Ectodermal cell (in vitro differentiated cells): ENCODE measurements around the gene STX8.

Source experiments
- H3K27ac ChIP-seq: 2 replicates; pipeline ENCODE4 v1.7.0; 2013; ENCODE audit warnings: mild to moderate bottlenecking, low read depth, low read length; ENCODE audit not compliant: insufficient read depth, poor library complexity, severe bottlenecking
- H3K27me3 ChIP-seq: 2 replicates; pipeline ENCODE4 v1.7.0; 2013; ENCODE audit warnings: mild to moderate bottlenecking, low read length; ENCODE audit not compliant: insufficient read depth, control insufficient read depth, poor library complexity, severe bottlenecking
- H3K36me3 ChIP-seq: one replicate; pipeline ENCODE4 v1.7.0; 2013; ENCODE audit warnings: low read length; ENCODE audit not compliant: control insufficient read depth, insufficient read depth
- H3K4me1 ChIP-seq: one replicate; pipeline ENCODE4 v1.7.0; 2013; ENCODE audit warnings: low read length; ENCODE audit not compliant: control insufficient read depth, insufficient read depth
- H3K4me3 ChIP-seq: 2 replicates; pipeline ENCODE4 v1.7.0; 2013; ENCODE audit warnings: low read depth, low read length, control low read depth; ENCODE audit not compliant: insufficient read depth
- H3K9me3 ChIP-seq: 2 replicates; pipeline ENCODE4 v1.7.0; 2013; ENCODE audit warnings: mild to moderate bottlenecking, low read length, moderate library complexity; ENCODE audit not compliant: control insufficient read depth
- WGBS, 2 experiments: methylation state at CpG; one replicate each; pipeline ENCODE4 v1.1.7; 2013; ENCODE audit warnings: missing lambda C conversion rate in 2 of 2; 5-methylcytosine and 5-hydroxymethylcytosine counted together

The STX8 gene

DNA sequence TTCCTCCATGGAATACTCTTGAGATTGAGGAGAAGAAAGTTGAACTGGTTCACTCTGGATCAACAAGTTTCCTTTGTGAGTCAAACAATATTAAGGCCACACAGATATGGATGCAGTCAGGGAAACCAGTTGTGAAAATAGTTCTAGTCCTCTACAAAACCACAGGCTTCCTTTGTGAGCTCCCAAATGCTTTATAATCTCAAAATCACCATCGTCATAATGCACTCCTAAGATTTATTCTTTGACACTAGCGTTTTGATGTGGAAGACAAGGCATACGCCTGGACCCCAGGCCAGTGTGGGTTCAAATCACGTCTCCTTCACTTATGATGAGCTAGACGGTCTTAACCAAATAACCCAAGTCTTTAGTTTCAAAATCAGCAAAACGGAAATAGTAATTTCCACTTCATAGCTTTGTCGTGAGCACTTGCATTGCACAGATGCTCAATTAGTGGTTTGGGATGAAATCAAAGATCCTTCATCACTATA, 142.6 kb downstream of the STX8 start:
- no peaks in the 10 kb centered on the region for H3K4me1 ChIP-seq
- H3K27ac ChIP-seq, result no peak overlapping the region
- H3K9me3 ChIP-seq, result no peaks in the 10 kb centered on the region
- no peaks in the 10 kb centered on the region for H3K36me3 ChIP-seq
- no peak overlapping the region for H3K4me3 ChIP-seq
- WGBS, 2 experiments, result 92 to 93% methylated on average over 7 of the region's 7 CpGs
- H3K27me3 ChIP-seq, result no peaks in the 10 kb centered on the region

GRCh38 chr17:9432134-9432885, 143.3 kb downstream of the STX8 start:
- WGBS, 2 experiments, result 93 to 94% methylated on average over 4 to 6 of the region's 6 CpGs
- Histone ChIP-seq H3K4me3 (no peak overlapping the region), H3K27ac (no peak overlapping the region)

GRCh38 chr17:9431620-9432019, 144.0 kb downstream of the STX8 start:
- H3K9me3 ChIP-seq, result no peaks in the 10 kb centered on the region
- no peaks in the 10 kb centered on the region for H3K4me1 ChIP-seq
- H3K4me3 ChIP-seq, result no peak overlapping the region
- no peaks in the 10 kb centered on the region for H3K27me3 ChIP-seq
- no peaks in the 10 kb centered on the region for H3K36me3 ChIP-seq
- 87 to 90% methylated on average over 2 of the region's 2 CpGs for WGBS, 2 experiments
- no peak overlapping the region for H3K27ac ChIP-seq

More at GRCh38 chr17:9432134-9432885, 143.3 kb downstream of the STX8 start:
- Histone ChIP-seq H3K9me3 (no peaks in the 10 kb centered on the region), H3K36me3 (no peaks in the 10 kb centered on the region), H3K4me1 (no peaks in the 10 kb centered on the region), H3K27me3 (no peaks in the 10 kb centered on the region)

DNA sequence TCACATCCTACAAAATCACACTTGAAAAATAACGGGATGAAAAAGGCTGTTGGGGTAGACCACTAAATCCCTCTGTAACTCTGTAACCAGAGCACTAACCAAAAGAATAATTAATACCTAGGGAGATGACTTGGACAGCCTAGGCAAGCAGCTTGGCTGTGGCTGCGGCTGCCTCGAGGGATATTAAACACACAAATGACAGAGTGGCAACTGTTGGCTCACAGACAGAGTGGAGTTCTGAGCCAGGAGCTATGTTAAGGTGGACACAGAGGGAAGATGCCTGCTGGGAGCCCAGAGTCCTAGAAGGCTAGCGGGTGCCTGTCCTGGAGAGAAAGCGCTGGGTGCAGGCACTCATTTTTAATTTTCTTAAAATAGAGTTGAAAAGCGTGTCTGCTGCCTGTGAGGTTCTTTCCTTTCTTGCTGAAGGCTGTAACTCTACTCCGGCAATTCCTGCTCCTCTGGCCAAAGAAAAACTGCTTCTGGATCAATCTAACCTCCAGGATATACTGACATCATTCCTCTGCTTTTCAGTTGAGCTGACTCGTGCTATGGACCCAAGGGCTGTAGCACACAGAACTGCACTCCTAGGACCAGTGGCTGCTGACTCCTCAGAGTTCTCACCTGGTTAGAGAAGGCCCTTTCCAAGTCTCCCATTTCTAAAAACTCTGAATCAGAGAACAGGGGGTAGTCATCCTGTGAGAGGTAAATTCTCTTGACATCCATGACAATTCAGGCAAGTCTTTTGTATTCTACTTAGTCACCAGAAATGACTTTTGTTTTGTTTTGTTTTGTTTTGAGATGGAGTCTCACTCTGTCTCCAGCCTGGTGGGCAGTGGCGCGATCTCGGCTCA, 147.9 kb downstream of the STX8 start:
- H3K4me1 ChIP-seq, result peaks cover 10% of the 10 kb centered on the region
- no peaks in the 10 kb centered on the region for H3K27me3 ChIP-seq
- no peak overlapping the region for H3K4me3 ChIP-seq
- H3K27ac ChIP-seq, result no peak overlapping the region
- H3K36me3 ChIP-seq, result no peaks in the 10 kb centered on the region
- 93% methylated on average over 8 to 11 of the region's 11 CpGs for WGBS, 2 experiments
- H3K9me3 ChIP-seq, result no peaks in the 10 kb centered on the region

DNA sequence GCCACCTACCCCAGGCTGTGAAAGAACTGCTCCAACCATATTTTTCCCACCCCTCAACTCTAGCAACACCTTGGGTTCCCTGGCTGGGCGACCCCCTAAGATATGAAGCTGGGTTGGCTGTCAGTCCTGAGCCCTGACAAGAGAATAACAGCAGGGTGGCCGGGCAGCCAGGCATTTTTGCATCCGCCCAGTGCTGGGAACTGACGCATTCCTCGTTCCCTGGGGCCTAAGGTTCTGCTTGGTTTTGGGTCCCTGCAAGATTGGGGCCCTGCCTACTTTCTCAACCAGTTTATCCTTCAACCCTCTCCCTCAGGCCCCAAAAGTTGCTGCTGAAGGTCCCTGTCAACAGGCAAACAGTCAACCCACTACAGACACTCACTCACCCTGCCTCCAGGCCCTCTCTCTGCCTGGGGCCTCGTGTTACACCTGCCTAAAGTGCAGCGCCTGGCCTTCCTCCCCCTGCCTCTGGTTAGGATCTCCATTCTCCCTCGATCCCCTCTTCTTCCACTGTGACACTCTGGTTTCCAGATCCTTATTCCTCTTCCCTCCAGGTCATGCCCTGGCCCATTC, 151.5 kb downstream of the STX8 start:
- no peaks in the 10 kb centered on the region for H3K9me3 ChIP-seq
- no peak overlapping the region for H3K4me3 ChIP-seq
- no peaks in the 10 kb centered on the region for H3K27me3 ChIP-seq
- H3K27ac ChIP-seq, result no peak overlapping the region
- WGBS, 2 experiments, result 41 to 44% methylated on average over 8 of the region's 8 CpGs
- no peaks in the 10 kb centered on the region for H3K36me3 ChIP-seq
- H3K4me1 ChIP-seq, result peaks cover 10% of the 10 kb centered on the region

GRCh38 chr17:9421525-9421924, 154.1 kb downstream of the STX8 start:
- Histone ChIP-seq H3K9me3 (no peaks in the 10 kb centered on the region), H3K4me1 (peaks cover 10% of the 10 kb centered on the region), H3K27me3 (no peaks in the 10 kb centered on the region), H3K4me3 (no peak overlapping the region), H3K36me3 (no peaks in the 10 kb centered on the region), H3K27ac (no peak overlapping the region)
- 89 to 95% methylated on average over 4 of the region's 4 CpGs for WGBS, 2 experiments

DNA sequence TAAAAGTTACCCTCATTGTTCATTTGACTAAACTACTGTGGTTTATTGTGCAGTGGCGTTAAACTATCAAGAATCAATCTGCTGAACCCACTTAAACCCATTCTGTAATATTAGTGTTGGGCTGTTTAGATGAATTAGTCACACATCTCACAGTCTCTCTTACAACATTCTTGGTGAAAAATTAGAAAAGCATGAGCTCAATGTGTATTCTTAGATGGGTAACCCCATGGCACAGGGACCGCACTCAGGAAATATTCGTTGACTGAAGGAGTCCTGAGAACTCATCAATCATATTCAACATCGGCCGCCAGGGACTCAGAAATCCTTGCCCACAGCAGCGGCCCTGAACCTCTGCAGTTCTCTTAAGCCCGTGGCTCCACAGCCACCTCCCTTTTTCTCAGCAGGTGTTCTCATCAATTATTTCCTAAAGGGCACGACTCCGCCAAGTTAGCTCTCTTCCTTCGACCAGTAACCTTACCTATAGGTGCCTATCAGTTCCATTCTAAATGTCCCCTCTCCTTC, 155.6 kb downstream of the STX8 start:
- Histone ChIP-seq H3K27ac (no peak overlapping the region), H3K4me1 (peaks cover 10% of the 10 kb centered on the region), H3K9me3 (no peaks in the 10 kb centered on the region), H3K4me3 (no peak overlapping the region), H3K36me3 (no peaks in the 10 kb centered on the region), H3K27me3 (no peaks in the 10 kb centered on the region)
- whole genome bisulfite sequencing, 2 experiments, result 87 to 89% methylated on average over 9 of the region's 10 CpGs

DNA sequence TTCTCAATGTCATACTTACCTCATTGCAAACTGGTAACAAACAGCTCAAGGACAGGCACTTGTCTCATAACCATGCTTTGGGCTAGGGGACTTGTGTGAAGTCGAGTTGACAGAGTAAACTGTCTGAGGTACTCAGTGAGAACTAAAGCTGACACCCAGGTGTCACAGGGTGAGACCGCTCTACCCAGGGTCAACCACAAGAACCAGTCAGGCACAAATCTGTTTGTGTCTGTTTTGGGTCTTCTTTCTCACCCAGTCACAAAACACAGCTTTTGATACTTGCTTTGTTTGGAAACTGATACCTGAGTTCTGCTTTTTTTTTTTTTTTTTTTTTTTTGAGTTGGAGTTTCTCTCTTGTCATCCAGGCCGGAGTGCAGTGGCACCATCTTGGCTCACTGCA, 161.1 kb downstream of the STX8 start:
- no peaks in the 10 kb centered on the region for H3K9me3 ChIP-seq
- no peak overlapping the region for H3K27ac ChIP-seq
- H3K27me3 ChIP-seq, result no peaks in the 10 kb centered on the region
- H3K4me1 ChIP-seq, result no peaks in the 10 kb centered on the region
- H3K4me3 ChIP-seq, result no peak overlapping the region
- WGBS, 2 experiments, result 94 to 97% methylated on average over 2 of the region's 3 CpGs
- H3K36me3 ChIP-seq, result no peaks in the 10 kb centered on the region

- Histone ChIP-seq H3K36me3 (no peaks in the 10 kb centered on the region), H3K9me3 (no peaks in the 10 kb centered on the region), H3K27me3 (no peaks in the 10 kb centered on the region), H3K4me3 (no peak overlapping the region), H3K4me1 (no peaks in the 10 kb centered on the region), H3K27ac (no peak overlapping the region)
- 100% methylated on average over 2 of the region's 2 CpGs; no CpG with 5 or more reads in 1 of the 2 experiments for WGBS, 2 experiments
Measured at GRCh38 chr17:9410737-9411136, 164.9 kb downstream of the STX8 start.

GRCh38 chr17:9410301-9410700, 165.3 kb downstream of the STX8 start:
- no peak overlapping the region for H3K4me3 ChIP-seq
- WGBS, 2 experiments, result 96 to 97% methylated on average over 8 of the region's 9 CpGs
- H3K9me3 ChIP-seq, result no peaks in the 10 kb centered on the region
- H3K27me3 ChIP-seq, result no peaks in the 10 kb centered on the region
- no peaks in the 10 kb centered on the region for H3K4me1 ChIP-seq
- no peaks in the 10 kb centered on the region for H3K36me3 ChIP-seq
- H3K27ac ChIP-seq, result no peak overlapping the region
